ENCODE data around the gene OSR1. TPM values are rescaled to one million over a fixed set of nuclear protein-coding genes. Genes with fewer than 3 reads are reported as not detected.

The OSR1 gene
- total and polyA plus RNA-seq, 2 experiments from 2014 or later: 0.24 TPM; not detected in 1

GRCh38 chr2:19337742-19338141 is 20.7 kb downstream of the OSR1 start:
- H3K4me3 Mint-ChIP-seq: no peak overlapping the region
- Histone ChIP-seq H2AFZ (no peak overlapping the region), H3K36me3 (ENCODE audit: insufficient read depth) (no peaks in the 10 kb centered on the region), H3K4me3 (no peak overlapping the region), H3F3A (replicated peaks; ENCODE audit: low read depth) (no peaks in the 10 kb centered on the region), H3K27me3 (ENCODE audit: insufficient read depth) (no peaks in the 10 kb centered on the region), H3K4me2 (no peak overlapping the region), H3K9me2 (ENCODE audit: insufficient read depth) (no peaks in the 10 kb centered on the region), H3K4me1 (ENCODE audit: insufficient read depth) (no peaks in the 10 kb centered on the region), H3K27ac (ENCODE audit: low read depth) (no peak overlapping the region), H3K79me2 (replicated peaks; ENCODE audit: insufficient read depth) (no peaks in the 10 kb centered on the region), H4K20me1 (replicated peaks; ENCODE audit: insufficient read depth) (no peaks in the 10 kb centered on the region)
- no peaks in the 10 kb centered on the region for H3K4me1 Mint-ChIP-seq
- DNase-seq (ENCODE audit: low spot score) (no peak), ATAC-seq (no peak)
- TF ChIP-seq, protein P1, sequence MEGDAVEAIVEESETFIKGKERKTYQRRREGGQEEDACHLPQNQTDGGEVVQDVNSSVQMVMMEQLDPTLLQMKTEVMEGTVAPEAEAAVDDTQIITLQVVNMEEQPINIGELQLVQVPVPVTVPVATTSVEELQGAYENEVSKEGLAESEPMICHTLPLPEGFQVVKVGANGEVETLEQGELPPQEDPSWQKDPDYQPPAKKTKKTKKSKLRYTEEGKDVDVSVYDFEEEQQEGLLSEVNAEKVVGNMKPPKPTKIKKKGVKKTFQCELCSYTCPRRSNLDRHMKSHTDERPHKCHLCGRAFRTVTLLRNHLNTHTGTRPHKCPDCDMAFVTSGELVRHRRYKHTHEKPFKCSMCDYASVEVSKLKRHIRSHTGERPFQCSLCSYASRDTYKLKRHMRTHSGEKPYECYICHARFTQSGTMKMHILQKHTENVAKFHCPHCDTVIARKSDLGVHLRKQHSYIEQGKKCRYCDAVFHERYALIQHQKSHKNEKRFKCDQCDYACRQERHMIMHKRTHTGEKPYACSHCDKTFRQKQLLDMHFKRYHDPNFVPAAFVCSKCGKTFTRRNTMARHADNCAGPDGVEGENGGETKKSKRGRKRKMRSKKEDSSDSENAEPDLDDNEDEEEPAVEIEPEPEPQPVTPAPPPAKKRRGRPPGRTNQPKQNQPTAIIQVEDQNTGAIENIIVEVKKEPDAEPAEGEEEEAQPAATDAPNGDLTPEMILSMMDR (conservative IDR thresholded peaks at IDR 0.05; ENCODE audit: low read depth in 2 of 2): no peak
- TF ChIP-seq, protein P2, sequence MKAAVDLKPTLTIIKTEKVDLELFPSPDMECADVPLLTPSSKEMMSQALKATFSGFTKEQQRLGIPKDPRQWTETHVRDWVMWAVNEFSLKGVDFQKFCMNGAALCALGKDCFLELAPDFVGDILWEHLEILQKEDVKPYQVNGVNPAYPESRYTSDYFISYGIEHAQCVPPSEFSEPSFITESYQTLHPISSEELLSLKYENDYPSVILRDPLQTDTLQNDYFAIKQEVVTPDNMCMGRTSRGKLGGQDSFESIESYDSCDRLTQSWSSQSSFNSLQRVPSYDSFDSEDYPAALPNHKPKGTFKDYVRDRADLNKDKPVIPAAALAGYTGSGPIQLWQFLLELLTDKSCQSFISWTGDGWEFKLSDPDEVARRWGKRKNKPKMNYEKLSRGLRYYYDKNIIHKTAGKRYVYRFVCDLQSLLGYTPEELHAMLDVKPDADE (IDR thresholded peaks at IDR 0.05): no peak
- TF ChIP-seq POLR2AphosphoS5 (IDR thresholded peaks at IDR 0.05; ENCODE audit: low read depth) (no peak), ZNF331 (CRISPR knock-in tag; IDR thresholded peaks at IDR 0.05; ENCODE audit: low read depth) (no peak), STAT1 (IDR thresholded peaks at IDR 0.05; ENCODE audit: unreplicated experiment) (no peak), JUNB (IDR thresholded peaks at IDR 0.05; ENCODE audit: unreplicated experiment) (no peak), REST (IDR thresholded peaks at IDR 0.05; ENCODE audit: unreplicated experiment) (no peak), ZNF462 (CRISPR knock-in tag; IDR thresholded peaks at IDR 0.05) (no peak), EZH2phosphoT487 (IDR thresholded peaks at IDR 0.05; ENCODE audit: unreplicated experiment) (no peak), ZNF114 (CRISPR knock-in tag; IDR thresholded peaks at IDR 0.05) (no peak), EZH2 (IDR thresholded peaks at IDR 0.05; ENCODE audit: low read depth, unreplicated experiment) (no peak), NANOG (IDR thresholded peaks at IDR 0.05; ENCODE audit: borderline replicate concordance) (no peak), CREB1 (CRISPR knock-in tag; IDR thresholded peaks at IDR 0.05; ENCODE audit: low read depth) (no peak)
- peaks cover 3% of the 10 kb centered on the region; the same call in 2 of the 3 replicates for H3K9me3 Mint-ChIP-seq
- no peaks in the 10 kb centered on the region for H3K27me3 Mint-ChIP-seq (ENCODE audit: insufficient read depth, low read depth, poor library complexity)
- 0 out of 3 replicates have a peak, but pooled peaks cover 3% of the 10 kb centered on the region for H3K36me3 Mint-ChIP-seq (ENCODE audit: low read depth)
- H3K27ac Mint-ChIP-seq: no peak overlapping the region

Data from GM23338 (cell line).